B cell (primary cell): ENCODE measurements around the gene EHF. TPM values are rescaled to one million over a fixed set of nuclear protein-coding genes. Genes with fewer than 3 reads are reported as not detected.

Experiments
- ATAC-seq: fragments of 200-7000 bp; cut with Tn5 transposase; one replicate; pipeline ENCODE4 v1.10.0; 2021; ENCODE audit warnings: low read depth, mild to moderate bottlenecking, moderate number of reproducible peaks, moderate library complexity
- CTCF ChIA-PET: fragments of 350-600 bp; sonication (Branson Sonifier 250); formaldehyde crosslinking; loops from one replicate; lab custom pipeline; 2021; ENCODE audit warnings: antibody characterized with exemption, inconsistent platforms; lab: Charles Lee
- POLR2A ChIA-PET: fragments of 350-600 bp; sonication (Branson Sonifier 250); formaldehyde crosslinking; loops from one replicate; lab custom pipeline; 2021; ENCODE audit warnings: antibody characterized with exemption; lab: Charles Lee
- DNase-seq: peaks from one replicate; pipeline ENCODE4 v3.0.0; 2013
- H2AFZ ChIP-seq: 2 replicates; pipeline ENCODE4 v1.6.1; 2012; ENCODE audit warnings: mild to moderate bottlenecking, low read depth, low read length; ENCODE audit not compliant: insufficient read depth, poor library complexity, severe bottlenecking
- H3K27ac ChIP-seq, 2 donors: 1 replicate in 1 of 2; 2 replicates in 1 of 2; pipeline ENCODE4 v1.5.1; 2012 to 2013; ENCODE audit warnings: low read length in 2 of 2, mild to moderate bottlenecking in 2 of 2, moderate library complexity in 1 of 2
- H3K27me3 ChIP-seq, 4 experiments: fragments of 200-600 bp in 1 of 4; sonication (generic) in 1 of 4; replicated peaks in 1 of 4; 1 replicate in 2 of 4; 2 replicates in 2 of 4; pipeline versions ENCODE4 v1.6.1 to v1.7.0; 2013 to 2016; ENCODE audit warnings: low read length in 3 of 4, mild to moderate bottlenecking in 2 of 4, mixed read lengths in 1 of 4, moderate library complexity in 1 of 4; ENCODE audit not compliant: insufficient read depth in 4 of 4, control insufficient read depth in 3 of 4; ENCODE audit errors: control extremely low read depth in 1 of 4
- H3K36me3 ChIP-seq, 2 experiments: replicated peaks in 1 of 2; 1 replicate in 1 of 2; 2 replicates in 1 of 2; pipeline versions ENCODE4 v1.6.1 to v1.7.1; 2013; ENCODE audit warnings: low read length in 1 of 2; ENCODE audit not compliant: insufficient read depth in 2 of 2, control insufficient read depth in 1 of 2; ENCODE audit errors: control extremely low read depth in 1 of 2, extremely low read depth in 1 of 2
- H3K4me1 ChIP-seq, 2 donors: fragments of 200-600 bp in 1 of 2; sonication (generic) in 1 of 2; 1 replicate in 1 of 2; 2 replicates in 1 of 2; pipeline versions ENCODE4 v1.5.1 to v1.6.1; 2013 to 2017; ENCODE audit warnings: low read length in 2 of 2; ENCODE audit not compliant: control insufficient read depth in 2 of 2, insufficient read depth in 2 of 2
- H3K4me2 ChIP-seq: replicated peaks from 2 replicates; pipeline ENCODE3; 2012; ENCODE audit warnings: mild to moderate bottlenecking, low read depth, low read length; ENCODE audit not compliant: poor library complexity, severe bottlenecking
- H3K4me3 ChIP-seq, 5 experiments: fragments of 200-600 bp in 1 of 5; sonication (generic) in 1 of 5; 1 replicate in 3 of 5; 2 replicates in 2 of 5; pipeline versions ENCODE4 v1.5.1 to v1.7.0; 2011 to 2016; ENCODE audit warnings: low read length in 4 of 5, mild to moderate bottlenecking in 4 of 5, low read depth in 2 of 5, control low read depth in 1 of 5, moderate library complexity in 1 of 5; ENCODE audit not compliant: insufficient read depth in 1 of 5; ENCODE audit errors: control extremely low read depth in 1 of 5, extremely low read depth in 1 of 5
- H3K79me2 ChIP-seq: fragments of 200-600 bp; sonication (generic); one replicate; pipeline ENCODE4 v1.6.0; 2016; ENCODE audit warnings: low read length; ENCODE audit not compliant: control insufficient read depth, insufficient read depth
- H3K9ac ChIP-seq: fragments of 200-600 bp; sonication (generic); 2 replicates; pipeline ENCODE4 v1.6.1; 2017; ENCODE audit warnings: mild to moderate bottlenecking, low read length, moderate library complexity
- H3K9me3 ChIP-seq, 3 donors: one replicate each; pipeline versions ENCODE4 v1.6.1 to v1.7.1; 2013; ENCODE audit warnings: low read length in 2 of 3; ENCODE audit not compliant: control insufficient read depth in 2 of 3, insufficient read depth in 1 of 3; ENCODE audit errors: control extremely low read depth in 1 of 3
- H4K20me1 ChIP-seq: 2 replicates; pipeline ENCODE4 v1.6.0; 2012; ENCODE audit warnings: mild to moderate bottlenecking, low read length; ENCODE audit not compliant: insufficient read depth, control insufficient read depth, poor library complexity, severe bottlenecking
- H3K27ac Mint-ChIP-seq: one replicate; pipeline ENCODE4 v1.8.0; 2021; ENCODE audit warnings: mixed read lengths
- H3K27me3 Mint-ChIP-seq: one replicate; pipeline ENCODE4 v1.8.0; 2021; ENCODE audit warnings: mixed read lengths
- H3K4me1 Mint-ChIP-seq: one replicate; pipeline ENCODE4 v1.8.0; 2021; ENCODE audit warnings: mixed read lengths
- H3K4me3 Mint-ChIP-seq: one replicate; pipeline ENCODE4 v1.8.0; 2021; ENCODE audit warnings: mixed read lengths
- H3K9me3 Mint-ChIP-seq: one replicate; pipeline ENCODE4 v1.8.0; 2022; ENCODE audit warnings: mixed read lengths; ENCODE audit not compliant: insufficient read depth
- CTCF ChIP-seq: fragments of 200-600 bp; IDR thresholded peaks from one replicate; pipeline ENCODE4 v1.8.0; 2022; ENCODE audit warnings: antibody characterized with exemption, mild to moderate bottlenecking
- EZH2 ChIP-seq: IDR thresholded peaks from 2 replicates; pipeline ENCODE4 v1.6.1; 2012; ENCODE audit warnings: borderline replicate concordance, low read depth, mild to moderate bottlenecking, moderate library complexity, low read length; ENCODE audit not compliant: insufficient read depth, poor library complexity, severe bottlenecking
- WGBS: methylation state at CpG from one replicate; pipeline ENCODE4 v1.1.5; 2013; ENCODE audit warnings: missing lambda C conversion rate; ENCODE audit not compliant: insufficient coverage; 5-methylcytosine and 5-hydroxymethylcytosine counted together
- intact Hi-C: fragments of 100-400 bp; cut with micrococcal nuclease; formaldehyde crosslinking; loops from one replicate; pipeline ENCODE4 v1.10.0; 2022
- polyA plus RNA-seq: library from polyadenylated mRNA; depleted of rRNA; stranded (reverse); fragments of >200 nt; gene quantifications from 2 replicates; pipeline ENCODE4 v1.2.3, GENCODE V29; 2012
- total RNA-seq, 2 donors: library from RNA; stranded (reverse); fragments of 120-200 nt in 1 of 2; gene quantifications; 1 replicate in 1 of 2; 2 replicates in 1 of 2; pipeline versions ENCODE4 v1.2.3 to v1.2.4, GENCODE V29; 2013 to 2022

Gene EHF
- total and polyA plus RNA-seq, 2 donors (not counting 1 experiment from before 2014, with no cell fraction given), result not detected

DNA sequence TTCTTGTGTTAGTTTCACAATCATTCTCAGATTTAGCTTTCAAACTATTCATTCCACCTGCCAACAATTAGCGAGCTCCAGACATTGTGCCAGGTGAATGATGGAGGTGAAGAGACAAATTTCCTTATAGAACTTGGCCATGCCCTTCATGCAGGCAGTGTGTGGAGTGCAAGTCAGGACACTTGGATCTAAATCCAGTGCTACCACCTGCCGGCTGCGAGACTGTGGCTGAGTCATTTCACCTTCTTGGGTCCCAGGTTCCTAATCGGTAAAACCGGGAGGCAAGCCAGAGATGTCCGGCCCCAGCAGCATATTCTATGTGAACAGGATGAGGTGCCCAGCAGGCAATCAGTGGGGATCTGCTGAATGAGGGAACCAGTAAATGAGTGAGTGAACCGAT, 18.6 kb upstream of the EHF start:
- WGBS, result 78% methylated on average over 5 of the region's 7 CpGs
- ATAC-seq (no peak), DNase-seq (no peak)
- Mint-ChIP-seq H3K27ac (no peak overlapping the region), H3K4me1 (peaks cover 10% of the 10 kb centered on the region), H3K4me3 (no peak overlapping the region), H3K9me3 (no peaks in the 10 kb centered on the region), H3K27me3 (peaks cover 4% of the 10 kb centered on the region)
- H3K79me2 ChIP-seq, result no peaks in the 10 kb centered on the region
- no peak overlapping the region for H3K27ac ChIP-seq
- ChIA-PET CTCF (interaction anchor here (1.5 kb wide), 1 partner anchor 16 kb away, joined by 5 read pairs; no protein-coding TSS in a partner anchor), POLR2A (no interaction called here)
- no peaks in the 10 kb centered on the region for H3K9me3 ChIP-seq
- no peak overlapping the region for H2AFZ ChIP-seq
- H4K20me1 ChIP-seq, result no peaks in the 10 kb centered on the region
- H3K36me3 ChIP-seq, result no peaks in the 10 kb centered on the region
- intact Hi-C loops, result no loop called here
- no peaks in the 10 kb centered on the region for H3K4me1 ChIP-seq
- no peak overlapping the region for H3K9ac ChIP-seq
- no peak overlapping the region for H3K4me2 ChIP-seq
- H3K4me3 ChIP-seq, result no peak overlapping the region
- TF ChIP-seq CTCF (no peak), EZH2 (no peak)
- H3K27me3 ChIP-seq, result no peaks in the 10 kb centered on the region

DNA sequence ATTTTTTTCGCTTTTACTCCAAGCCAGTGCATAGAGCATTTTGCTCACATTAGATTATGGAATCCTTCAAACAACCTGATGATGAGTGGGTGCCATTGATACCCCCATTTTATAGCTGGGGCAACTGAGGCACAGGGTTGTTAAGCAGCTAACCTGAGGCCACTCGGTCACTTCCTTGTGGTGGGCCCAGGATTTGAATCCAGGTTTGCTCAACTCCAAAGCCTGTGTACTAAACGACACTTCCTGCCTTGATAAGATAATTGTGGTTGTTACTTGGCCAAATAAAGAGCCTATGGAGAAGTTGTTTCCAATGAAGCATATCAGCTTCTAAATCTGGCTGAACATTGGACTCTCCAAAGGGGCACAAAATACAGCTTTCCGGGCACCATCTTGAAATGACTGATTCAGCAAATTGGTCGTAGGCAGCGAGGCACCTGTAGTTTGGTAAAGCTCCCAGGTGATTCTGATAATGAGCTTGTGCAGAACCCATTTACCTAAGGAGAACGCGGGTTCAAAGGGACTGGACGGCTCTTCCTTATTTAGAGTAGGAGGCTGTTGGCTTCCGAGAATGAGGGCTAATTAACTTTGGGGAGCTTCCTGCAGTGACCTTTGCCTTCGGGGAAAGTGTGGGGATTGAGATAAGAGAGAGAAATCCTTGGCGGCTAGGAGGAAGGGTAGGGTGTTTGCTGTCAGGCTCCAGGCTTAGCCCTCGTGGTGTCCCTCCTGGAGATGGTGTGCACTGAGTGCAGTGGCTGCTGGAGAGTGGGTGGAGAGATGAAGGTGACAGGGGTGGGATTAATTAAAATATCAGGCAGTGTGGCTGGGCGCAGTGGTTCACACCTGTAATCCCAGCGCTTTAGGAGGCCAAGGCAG, 17.5 kb upstream of the EHF start:
- ATAC-seq (no peak), DNase-seq (no peak)
- intact Hi-C loops, result no loop called here
- WGBS, result 87% methylated on average over 13 of the region's 15 CpGs
- no peak overlapping the region for H3K9ac ChIP-seq
- Mint-ChIP-seq H3K9me3 (no peaks in the 10 kb centered on the region), H3K4me1 (peaks cover 10% of the 10 kb centered on the region), H3K4me3 (no peak overlapping the region), H3K27me3 (peaks cover 4% of the 10 kb centered on the region), H3K27ac (no peak overlapping the region)
- no peaks in the 10 kb centered on the region for H3K36me3 ChIP-seq
- H2AFZ ChIP-seq, result no peak overlapping the region
- ChIA-PET POLR2A (no interaction called here), CTCF (interaction anchor here (1.4 kb wide), 1 partner anchor 17 kb away, joined by 3 read pairs; no protein-coding TSS in a partner anchor)
- H3K79me2 ChIP-seq, result no peaks in the 10 kb centered on the region
- H3K4me3 ChIP-seq, result no peak overlapping the region
- H3K4me1 ChIP-seq, result no peaks in the 10 kb centered on the region
- no peaks in the 10 kb centered on the region for H4K20me1 ChIP-seq
- H3K27ac ChIP-seq, result no peak overlapping the region
- no peaks in the 10 kb centered on the region for H3K9me3 ChIP-seq
- no peak overlapping the region for H3K4me2 ChIP-seq
- TF ChIP-seq EZH2 (no peak), CTCF (no peak)
- no peaks in the 10 kb centered on the region for H3K27me3 ChIP-seq
